ENCODE results near the gene CASTOR1. TPM values are rescaled to one million over a fixed set of nuclear protein-coding genes. Genes with fewer than 3 reads are reported as not detected.
"Not testable (repeated sequence)": the region's sequence is repeated elsewhere in the genome, so short reads cannot be mapped to it uniquely, and the experiment has no call there.

Gene CASTOR1
- polyA plus RNA-seq = 1 to 10 TPM; 2.0 to 8.3 (median 4.6) TPM
- long read RNA-seq, donor 1, partial matches to known transcripts = 0 of 3 reads
- long read RNA-seq, donor 1, other reads (novel, unspliced or antisense) = 0 of 3 reads
- long read RNA-seq, donor 2 = 0 reads
- long read RNA-seq, donor 3 = 0 reads
- long read RNA-seq, donor 4 = 0 reads
- long read RNA-seq, donor 5, partial matches to known transcripts = 0 of 1 reads
- long read RNA-seq, donor 5, other reads (novel, unspliced or antisense) = 0 of 1 reads
- long read RNA-seq, donor 6, partial matches to known transcripts = 0 of 1 reads
- long read RNA-seq, donor 6, other reads (novel, unspliced or antisense) = 0 of 1 reads
- long read RNA-seq, donor 7, transcript CASTOR1-202 (9 exons, 1,623 nt) = major isoform, 5 of 7 reads
- long read RNA-seq, donor 7, partial matches to known transcripts = 0 of 7 reads
- long read RNA-seq, donor 7, other reads (novel, unspliced or antisense) = 0 of 7 reads
- long read RNA-seq, donor 8, partial matches to known transcripts = 0 of 1 reads
- long read RNA-seq, donor 8, other reads (novel, unspliced or antisense) = 0 of 1 reads
- long read RNA-seq, donor 9, partial matches to known transcripts = 0 of 1 reads
- long read RNA-seq, donor 9, other reads (novel, unspliced or antisense) = 0 of 1 reads
- long read RNA-seq, donor 10, partial matches to known transcripts = 0 of 2 reads
- long read RNA-seq, donor 10, other reads (novel, unspliced or antisense) = 0 of 2 reads

DNA sequence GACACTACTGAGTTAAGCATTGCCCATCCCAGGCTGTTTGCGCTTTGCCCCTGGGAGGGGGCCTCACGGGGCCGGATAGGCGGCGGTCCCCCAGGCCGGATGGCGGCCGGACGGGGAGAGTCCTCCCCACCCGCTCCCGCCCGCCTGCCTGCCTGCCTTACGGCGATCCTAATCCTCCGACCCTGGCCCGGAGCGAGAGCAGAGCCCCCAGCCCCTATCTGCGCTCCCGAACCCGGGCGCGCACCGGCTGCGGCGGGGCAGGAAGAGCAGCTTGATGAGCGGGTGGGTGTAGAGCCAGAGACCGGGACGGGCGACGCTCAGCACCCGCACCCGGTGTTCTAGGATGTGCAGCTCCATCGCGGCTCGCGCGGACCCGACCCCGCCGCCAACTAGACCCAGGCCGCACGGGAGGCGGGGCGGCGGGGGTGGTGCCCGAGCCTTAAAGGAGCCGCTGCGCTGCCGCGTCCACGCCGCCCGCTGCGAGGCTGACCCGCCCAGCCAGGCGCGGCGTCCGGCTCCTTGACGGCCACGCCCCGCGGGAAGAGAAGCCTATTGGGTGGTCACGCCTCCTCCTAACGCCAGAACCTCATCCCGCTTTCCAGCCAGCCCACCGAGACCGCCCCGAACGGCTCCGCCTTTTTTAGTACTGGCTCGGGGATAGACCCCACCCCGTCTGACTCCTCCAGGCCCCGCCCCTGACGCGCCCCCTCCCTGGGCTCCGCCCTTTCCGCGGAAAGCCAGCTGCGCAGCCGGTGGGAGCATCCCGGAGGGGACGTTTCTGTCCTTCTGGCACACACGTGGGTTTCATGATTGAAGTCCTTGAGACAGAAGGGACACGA is at the start of gene CASTOR1:
Gene CASTOR1 (minus strand): TSS at position 365 of the 839 bp plus-strand sequence. CDS start 8 bp downstream, at position 357.
- H3K27me3 ChIP-seq (ENCODE audit: control insufficient read depth in 3 of 3, insufficient read depth in 3 of 3, low read length in 3 of 3) = no peaks in the 10 kb centered on the region
- 0 to 1% (median 1%) methylated on average over 45 to 85 of the region's 85 CpGs for WGBS, 3 donors
- peaks cover 0 to 44% (median 3%) of the 10 kb centered on the region in 3 donors for H3K4me1 ChIP-seq (ENCODE audit: control insufficient read depth in 3 of 3, insufficient read depth in 2 of 3, low read depth in 1 of 3, low read length in 2 of 3)
- peaks cover 4 to 62% (median 12%) of the 10 kb centered on the region in 3 donors for H3K36me3 ChIP-seq (ENCODE audit: control insufficient read depth in 3 of 3, insufficient read depth in 2 of 3, low read depth in 1 of 3, low read length in 3 of 3)
- no peak for FAIRE-seq
- peak; percentile 96 to 98 for DNase-seq
- H3K27ac ChIP-seq (ENCODE audit: low read depth in 1 of 3, low read length in 2 of 3) = peak within 1 kb of the TSS; percentile 2 to 75 (median 73)
- H3K4me3 ChIP-seq (ENCODE audit: low read depth in 1 of 3, low read length in 3 of 3) = peak within 1 kb of the TSS; percentile 66 to 79 (median 70)
- no peaks in the 10 kb centered on the region for H3K9me3 ChIP-seq (ENCODE audit: control insufficient read depth in 2 of 2, insufficient read depth in 1 of 2, low read depth in 1 of 2, low read length in 1 of 2)

GRCh38 chr22:30338802-30339201 is 49.5 kb upstream of the CASTOR1 start:
- H3K4me1 ChIP-seq (ENCODE audit: control insufficient read depth in 3 of 3, insufficient read depth in 2 of 3, low read depth in 1 of 3, low read length in 2 of 3) = peaks cover 0 to 2% (median 0%) of the 10 kb centered on the region in 3 donors
- DNase-seq (no peak), FAIRE-seq (no peak)
- no peak overlapping the region for H3K4me3 ChIP-seq (ENCODE audit: low read depth in 1 of 3, low read length in 3 of 3)
- no peak overlapping the region for H3K27ac ChIP-seq (ENCODE audit: low read depth in 1 of 3, low read length in 2 of 3)
- 94 to 97% (median 97%) methylated on average over 7 of the region's 7 CpGs for WGBS, 3 donors
- no peaks in the 10 kb centered on the region for H3K9me3 ChIP-seq (ENCODE audit: control insufficient read depth in 2 of 2, insufficient read depth in 1 of 2, low read depth in 1 of 2, low read length in 1 of 2)
- no peaks in the 10 kb centered on the region for H3K27me3 ChIP-seq (ENCODE audit: control insufficient read depth in 3 of 3, insufficient read depth in 3 of 3, low read length in 3 of 3)
- H3K36me3 ChIP-seq (ENCODE audit: control insufficient read depth in 3 of 3, insufficient read depth in 2 of 3, low read depth in 1 of 3, low read length in 3 of 3) = peaks cover 61 to 95% (median 69%) of the 10 kb centered on the region in 3 donors

DNA sequence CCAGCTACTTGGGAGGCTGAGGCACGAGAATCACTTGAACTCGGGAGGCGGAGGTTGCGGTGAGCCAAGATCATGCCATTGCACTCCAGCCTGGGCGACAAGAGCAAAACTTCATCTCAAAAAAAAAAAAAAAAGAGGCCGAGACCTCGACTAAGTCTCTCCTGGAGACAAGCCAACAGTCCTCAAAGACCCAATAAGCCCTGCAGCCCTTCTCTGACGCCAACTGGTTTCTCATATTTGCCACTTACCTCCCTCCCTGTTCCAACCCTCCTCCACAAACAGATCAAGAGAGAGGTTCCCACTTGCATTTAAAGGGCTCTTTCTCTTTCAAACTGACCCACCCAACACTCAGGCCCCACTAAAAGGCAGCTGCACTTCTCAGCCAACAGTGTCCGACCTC is 49.0 kb upstream of the CASTOR1 start:
- not testable (repeated sequence) for H3K9me3 ChIP-seq (ENCODE audit: control insufficient read depth in 2 of 2, insufficient read depth in 1 of 2, low read depth in 1 of 2, low read length in 1 of 2); H3K4me3 ChIP-seq (ENCODE audit: low read depth in 1 of 3, low read length in 3 of 3); H3K4me1 ChIP-seq (ENCODE audit: control insufficient read depth in 3 of 3, insufficient read depth in 2 of 3, low read depth in 1 of 3, low read length in 2 of 3); H3K27me3 ChIP-seq (ENCODE audit: control insufficient read depth in 3 of 3, insufficient read depth in 3 of 3, low read length in 3 of 3); DNase-seq; FAIRE-seq; H3K27ac ChIP-seq (ENCODE audit: low read depth in 1 of 3, low read length in 2 of 3)
- WGBS, 3 donors = 87 to 90% (median 90%) methylated on average over 8 to 9 of the region's 9 CpGs
- H3K36me3 ChIP-seq (ENCODE audit: control insufficient read depth in 3 of 3, insufficient read depth in 2 of 3, low read depth in 1 of 3, low read length in 3 of 3) = peaks cover 63 to 96% (median 69%) of the 10 kb centered on the region in 3 donors

GRCh38 chr22:30337461-30337778 is 48.1 kb upstream of the CASTOR1 start:
- Histone ChIP-seq H3K36me3 (ENCODE audit: control insufficient read depth in 3 of 3, insufficient read depth in 2 of 3, low read depth in 1 of 3, low read length in 3 of 3) (peaks cover 65 to 97% (median 67%) of the 10 kb centered on the region in 3 donors), H3K27me3 (ENCODE audit: control insufficient read depth in 3 of 3, insufficient read depth in 3 of 3, low read length in 3 of 3) (no peaks in the 10 kb centered on the region), H3K27ac (ENCODE audit: low read depth in 1 of 3, low read length in 2 of 3) (no peak overlapping the region), H3K4me1 (ENCODE audit: control insufficient read depth in 3 of 3, insufficient read depth in 2 of 3, low read depth in 1 of 3, low read length in 2 of 3) (peaks cover 0 to 2% (median 0%) of the 10 kb centered on the region in 3 donors), H3K9me3 (ENCODE audit: control insufficient read depth in 2 of 2, insufficient read depth in 1 of 2, low read depth in 1 of 2, low read length in 1 of 2) (no peaks in the 10 kb centered on the region), H3K4me3 (ENCODE audit: low read depth in 1 of 3, low read length in 3 of 3) (no peak overlapping the region)
- FAIRE-seq = no peak
- WGBS, 3 donors = 93 to 96% (median 95%) methylated on average over 8 of the region's 8 CpGs
- DNase-seq = no peak

- H3K4me1 ChIP-seq (ENCODE audit: control insufficient read depth in 3 of 3, insufficient read depth in 2 of 3, low read depth in 1 of 3, low read length in 2 of 3) = no peaks in the 10 kb centered on the region
- no peaks in the 10 kb centered on the region for H3K9me3 ChIP-seq (ENCODE audit: control insufficient read depth in 2 of 2, insufficient read depth in 1 of 2, low read depth in 1 of 2, low read length in 1 of 2)
- WGBS, 3 donors = 95 to 100% (median 96%) methylated on average over 4 of the region's 4 CpGs
- no peak overlapping the region for H3K4me3 ChIP-seq (ENCODE audit: low read depth in 1 of 3, low read length in 3 of 3)
- no peak for FAIRE-seq
- no peaks in the 10 kb centered on the region for H3K27me3 ChIP-seq (ENCODE audit: control insufficient read depth in 3 of 3, insufficient read depth in 3 of 3, low read length in 3 of 3)
- peaks cover 63 to 94% (median 65%) of the 10 kb centered on the region in 3 donors for H3K36me3 ChIP-seq (ENCODE audit: control insufficient read depth in 3 of 3, insufficient read depth in 2 of 3, low read depth in 1 of 3, low read length in 3 of 3)
- no peak overlapping the region for H3K27ac ChIP-seq (ENCODE audit: low read depth in 1 of 3, low read length in 2 of 3)
- DNase-seq = no peak
Measured at GRCh38 chr22:30336752-30337460, 47.6 kb upstream of the CASTOR1 start.

GRCh38 chr22:30335236-30335635 is 45.9 kb upstream of the CASTOR1 start:
- no peak overlapping the region for H3K27ac ChIP-seq (ENCODE audit: low read depth in 1 of 3, low read length in 2 of 3)
- H3K9me3 ChIP-seq (ENCODE audit: control insufficient read depth in 2 of 2, insufficient read depth in 1 of 2, low read depth in 1 of 2, low read length in 1 of 2) = no peaks in the 10 kb centered on the region
- FAIRE-seq = no peak
- H3K36me3 ChIP-seq (ENCODE audit: control insufficient read depth in 3 of 3, insufficient read depth in 2 of 3, low read depth in 1 of 3, low read length in 3 of 3) = peaks cover 51 to 88% (median 55%) of the 10 kb centered on the region in 3 donors
- no peaks in the 10 kb centered on the region for H3K27me3 ChIP-seq (ENCODE audit: control insufficient read depth in 3 of 3, insufficient read depth in 3 of 3, low read length in 3 of 3)
- DNase-seq = no peak
- no peaks in the 10 kb centered on the region for H3K4me1 ChIP-seq (ENCODE audit: control insufficient read depth in 3 of 3, insufficient read depth in 2 of 3, low read depth in 1 of 3, low read length in 2 of 3)
- H3K4me3 ChIP-seq (ENCODE audit: low read depth in 1 of 3, low read length in 3 of 3) = no peak overlapping the region
- WGBS, 3 donors = 95 to 100% (median 100%) methylated on average over 1 of the region's 1 CpG

- FAIRE-seq = no peak
- Histone ChIP-seq H3K27ac (ENCODE audit: low read depth in 1 of 3, low read length in 2 of 3) (no peak overlapping the region), H3K9me3 (ENCODE audit: control insufficient read depth in 2 of 2, insufficient read depth in 1 of 2, low read depth in 1 of 2, low read length in 1 of 2) (no peaks in the 10 kb centered on the region)
Measured at GRCh38 chr22:30334646-30335045, 45.3 kb upstream of the CASTOR1 start.

More at GRCh38 chr22:30334646-30335045, 45.3 kb upstream of the CASTOR1 start:
- WGBS, 3 donors = 95 to 98% (median 98%) methylated on average over 4 of the region's 4 CpGs
- Histone ChIP-seq H3K4me1 (ENCODE audit: control insufficient read depth in 3 of 3, insufficient read depth in 2 of 3, low read depth in 1 of 3, low read length in 2 of 3) (no peaks in the 10 kb centered on the region), H3K27me3 (ENCODE audit: control insufficient read depth in 3 of 3, insufficient read depth in 3 of 3, low read length in 3 of 3) (no peaks in the 10 kb centered on the region), H3K4me3 (ENCODE audit: low read depth in 1 of 3, low read length in 3 of 3) (no peak overlapping the region), H3K36me3 (ENCODE audit: control insufficient read depth in 3 of 3, insufficient read depth in 2 of 3, low read depth in 1 of 3, low read length in 3 of 3) (peaks cover 45 to 84% (median 53%) of the 10 kb centered on the region in 3 donors)
- DNase-seq = no peak
